Measurements from ENCODE around the gene GPR17. TPM values are rescaled to one million over a fixed set of nuclear protein-coding genes. Genes with fewer than 3 reads are reported as not detected.

Gene GPR17
- total RNA-seq, 1 donor from 2014 or later = 0.18 TPM

DNA sequence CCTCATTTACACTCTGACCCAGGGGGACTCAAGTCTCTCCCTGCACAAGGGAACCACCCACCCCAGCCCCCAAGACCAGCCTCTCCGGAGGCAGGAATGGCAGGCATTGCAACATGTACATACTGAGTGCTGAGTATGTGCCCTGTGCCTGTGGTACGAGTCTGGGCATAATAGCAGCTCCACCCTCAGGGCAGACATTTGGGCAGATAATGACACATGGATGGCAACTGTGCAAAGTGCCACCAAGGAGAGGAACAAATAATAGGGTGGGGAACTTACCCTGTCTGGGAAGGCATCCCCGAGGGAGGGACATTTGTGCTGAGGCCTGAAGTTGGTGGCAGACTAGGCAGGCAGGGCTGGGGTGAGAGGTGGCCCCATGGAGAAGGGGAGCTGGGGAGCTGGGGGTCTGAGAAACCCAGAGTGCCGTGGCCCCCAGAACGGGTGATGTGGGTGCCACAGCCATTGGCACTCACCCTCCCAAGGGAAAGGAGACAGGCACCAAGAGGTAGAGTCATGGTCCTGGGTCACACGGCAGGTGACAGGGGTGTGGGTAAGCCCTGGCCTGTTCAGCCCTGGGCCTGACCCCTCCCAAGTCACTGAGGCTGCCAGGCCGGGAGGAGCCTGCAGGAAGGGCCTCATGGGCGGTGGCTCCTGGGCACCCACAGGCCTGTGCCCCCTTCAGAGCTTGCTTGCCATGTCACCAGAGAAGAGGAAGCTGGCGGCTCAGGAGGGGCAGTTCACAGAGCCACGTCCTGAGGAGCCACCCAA, 15.7 kb upstream of the GPR17 start:
- no peak overlapping the region for H3K4me2 ChIP-seq (ENCODE audit: low read length)
- H3K9me3 Mint-ChIP-seq (ENCODE audit: unreplicated experiment) = no peaks in the 10 kb centered on the region
- H3K27me3 ChIP-seq (ENCODE audit: insufficient read depth, low read length) = no peaks in the 10 kb centered on the region
- H3K27me3 Mint-ChIP-seq (ENCODE audit: low read depth, unreplicated experiment) = peaks cover 11% of the 10 kb centered on the region
- no peak overlapping the region for H2AFZ ChIP-seq (ENCODE audit: low read depth, low read length)
- H3K27ac ChIP-seq (ENCODE audit: low read depth, low read length) = no peak overlapping the region
- TF ChIP-seq, protein P1, sequence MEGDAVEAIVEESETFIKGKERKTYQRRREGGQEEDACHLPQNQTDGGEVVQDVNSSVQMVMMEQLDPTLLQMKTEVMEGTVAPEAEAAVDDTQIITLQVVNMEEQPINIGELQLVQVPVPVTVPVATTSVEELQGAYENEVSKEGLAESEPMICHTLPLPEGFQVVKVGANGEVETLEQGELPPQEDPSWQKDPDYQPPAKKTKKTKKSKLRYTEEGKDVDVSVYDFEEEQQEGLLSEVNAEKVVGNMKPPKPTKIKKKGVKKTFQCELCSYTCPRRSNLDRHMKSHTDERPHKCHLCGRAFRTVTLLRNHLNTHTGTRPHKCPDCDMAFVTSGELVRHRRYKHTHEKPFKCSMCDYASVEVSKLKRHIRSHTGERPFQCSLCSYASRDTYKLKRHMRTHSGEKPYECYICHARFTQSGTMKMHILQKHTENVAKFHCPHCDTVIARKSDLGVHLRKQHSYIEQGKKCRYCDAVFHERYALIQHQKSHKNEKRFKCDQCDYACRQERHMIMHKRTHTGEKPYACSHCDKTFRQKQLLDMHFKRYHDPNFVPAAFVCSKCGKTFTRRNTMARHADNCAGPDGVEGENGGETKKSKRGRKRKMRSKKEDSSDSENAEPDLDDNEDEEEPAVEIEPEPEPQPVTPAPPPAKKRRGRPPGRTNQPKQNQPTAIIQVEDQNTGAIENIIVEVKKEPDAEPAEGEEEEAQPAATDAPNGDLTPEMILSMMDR (IDR thresholded peaks at IDR 0.05; ENCODE audit: insufficient read depth, low read depth, low read length) = no peak
- TF ChIP-seq EZH2 (IDR thresholded peaks at IDR 0.05; ENCODE audit: insufficient read depth, low read length) = no peak
- no peak for DNase-seq (ENCODE audit: low read depth)
- no peak overlapping the region for H3K9ac ChIP-seq (ENCODE audit: low read length)
- no peaks in the 10 kb centered on the region for H3K36me3 Mint-ChIP-seq (ENCODE audit: low read depth, unreplicated experiment)
- H3K4me1 ChIP-seq (ENCODE audit: insufficient read depth, low read length) = no peaks in the 10 kb centered on the region
- no peak overlapping the region for H3K4me3 ChIP-seq (ENCODE audit: insufficient read depth, low read depth, low read length)
- H3K27ac Mint-ChIP-seq (ENCODE audit: unreplicated experiment) = peak overlapping the region; percentile 92
- peaks cover 6% of the 10 kb centered on the region for H3K4me1 Mint-ChIP-seq (ENCODE audit: low read depth, unreplicated experiment)
- FAIRE-seq = no peak
- no peaks in the 10 kb centered on the region for H4K20me1 ChIP-seq (ENCODE audit: insufficient read depth, low read length)
- H3K9me3 ChIP-seq (ENCODE audit: insufficient read depth, low read depth, low read length) = no peaks in the 10 kb centered on the region
- no peaks in the 10 kb centered on the region for H3K79me2 ChIP-seq (ENCODE audit: insufficient read depth, low read length)
- H3K36me3 ChIP-seq (ENCODE audit: insufficient read depth, low read length) = no peaks in the 10 kb centered on the region
- peak overlapping the region; percentile 23 for H3K4me3 Mint-ChIP-seq (ENCODE audit: unreplicated experiment)

GRCh38 chr2:127630864-127631540, 15.0 kb upstream of the GPR17 start:
- FAIRE-seq (no peak), DNase-seq (ENCODE audit: low read depth) (no peak)
- Histone ChIP-seq H4K20me1 (ENCODE audit: insufficient read depth, low read length) (no peaks in the 10 kb centered on the region), H3K4me3 (ENCODE audit: insufficient read depth, low read depth, low read length) (no peak overlapping the region), H3K79me2 (ENCODE audit: insufficient read depth, low read length) (no peaks in the 10 kb centered on the region), H3K4me1 (ENCODE audit: insufficient read depth, low read length) (no peaks in the 10 kb centered on the region), H3K4me2 (ENCODE audit: low read length) (no peak overlapping the region), H3K27me3 (ENCODE audit: insufficient read depth, low read length) (no peaks in the 10 kb centered on the region), H2AFZ (ENCODE audit: low read depth, low read length) (no peak overlapping the region), H3K36me3 (ENCODE audit: insufficient read depth, low read length) (no peaks in the 10 kb centered on the region), H3K9me3 (ENCODE audit: insufficient read depth, low read depth, low read length) (no peaks in the 10 kb centered on the region), H3K9ac (ENCODE audit: low read length) (no peak overlapping the region), H3K27ac (ENCODE audit: low read depth, low read length) (no peak overlapping the region)
- H3K4me3 Mint-ChIP-seq (ENCODE audit: unreplicated experiment) = no peak overlapping the region
- H3K27me3 Mint-ChIP-seq (ENCODE audit: low read depth, unreplicated experiment) = peaks cover 8% of the 10 kb centered on the region
- TF ChIP-seq EZH2 (IDR thresholded peaks at IDR 0.05; ENCODE audit: insufficient read depth, low read length) = no peak
- TF ChIP-seq, protein P1 (IDR thresholded peaks at IDR 0.05; ENCODE audit: insufficient read depth, low read depth, low read length) = no peak
- no peak overlapping the region for H3K27ac Mint-ChIP-seq (ENCODE audit: unreplicated experiment)
- H3K36me3 Mint-ChIP-seq (ENCODE audit: low read depth, unreplicated experiment) = peaks cover 2% of the 10 kb centered on the region
- peaks cover 6% of the 10 kb centered on the region for H3K4me1 Mint-ChIP-seq (ENCODE audit: low read depth, unreplicated experiment)
- H3K9me3 Mint-ChIP-seq (ENCODE audit: unreplicated experiment) = no peaks in the 10 kb centered on the region

Data from astrocyte (in vitro differentiated cells and primary cell).